Effector memory CD4-positive, alpha-beta T cell (primary cell): ENCODE results near the gene TNNT2.

ENCODE experiments used
- DNase-seq, 3 donors: peaks; one replicate each; pipeline ENCODE4 v3.0.0-alpha.2; 2020
- H3K27ac ChIP-seq: 2 replicates; pipeline ENCODE4 v1.7.0; 2013; ENCODE audit warnings: mild to moderate bottlenecking, low read length, moderate library complexity; ENCODE audit not compliant: insufficient read depth, poor library complexity, severe bottlenecking
- H3K27me3 ChIP-seq: replicated peaks from 2 replicates; pipeline ENCODE4 v1.7.0; 2013; ENCODE audit warnings: mild to moderate bottlenecking, low read length; ENCODE audit not compliant: insufficient read depth, control insufficient read depth, poor library complexity, severe bottlenecking
- H3K36me3 ChIP-seq: 2 replicates; pipeline ENCODE4 v1.7.0; 2013; ENCODE audit warnings: mild to moderate bottlenecking, low read length, moderate library complexity; ENCODE audit not compliant: control insufficient read depth, insufficient read depth
- H3K4me1 ChIP-seq: 2 replicates; pipeline ENCODE4 v1.7.0; 2013; ENCODE audit warnings: low read length, mild to moderate bottlenecking; ENCODE audit not compliant: control insufficient read depth, insufficient read depth, poor library complexity, severe bottlenecking
- H3K4me3 ChIP-seq: 2 replicates; pipeline ENCODE4 v1.7.0; 2013; ENCODE audit warnings: low read length, low read depth, mild to moderate bottlenecking; ENCODE audit not compliant: insufficient read depth, poor library complexity, severe bottlenecking
- H3K9me3 ChIP-seq: 2 replicates; pipeline ENCODE4 v1.7.0; 2013; ENCODE audit warnings: mild to moderate bottlenecking, low read length, moderate library complexity; ENCODE audit not compliant: control insufficient read depth

The TNNT2 gene

DNA sequence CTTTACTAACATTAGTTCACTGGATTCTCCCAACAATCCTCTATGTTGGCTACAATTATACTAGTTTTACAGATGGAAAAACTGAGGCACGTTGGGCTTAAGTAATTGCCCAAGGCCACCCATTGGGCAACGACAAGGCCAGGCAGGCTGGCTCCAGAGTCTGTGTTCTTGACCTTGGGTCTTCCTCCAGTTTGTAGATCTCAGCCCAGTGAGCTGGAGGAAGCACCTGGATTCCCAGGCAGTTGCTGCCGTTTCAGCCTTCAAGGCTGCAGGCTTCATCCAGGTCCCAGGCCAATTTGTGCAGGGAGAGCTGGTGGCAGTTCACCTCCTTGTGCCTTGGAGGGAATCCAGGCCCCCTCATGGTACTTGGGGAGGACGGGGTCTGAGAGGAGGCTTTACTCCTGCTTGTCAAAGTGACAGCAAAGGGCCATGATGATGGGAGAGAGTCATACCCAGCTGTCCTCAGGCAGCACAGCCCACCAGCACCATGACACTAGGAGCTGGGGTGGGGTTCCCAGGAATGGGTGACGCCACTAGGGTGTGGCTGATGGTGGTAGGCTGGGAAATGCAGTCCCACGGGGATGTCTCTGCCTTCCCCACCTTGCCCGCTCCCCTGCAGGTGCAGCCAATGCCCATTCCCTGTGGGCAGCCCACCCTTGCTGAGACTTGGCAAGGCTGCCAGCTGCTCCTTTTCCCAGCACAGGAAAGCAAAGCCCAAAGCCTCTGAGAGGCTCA lies 67.1 kb downstream of the TNNT2 start:
- no peaks in the 10 kb centered on the region for H3K9me3 ChIP-seq
- no peak overlapping the region for H3K27ac ChIP-seq
- no peaks in the 10 kb centered on the region for H3K27me3 ChIP-seq
- H3K4me3 ChIP-seq: no peak overlapping the region
- DNase-seq: no peak
- no peaks in the 10 kb centered on the region for H3K36me3 ChIP-seq
- no peaks in the 10 kb centered on the region for H3K4me1 ChIP-seq

DNA sequence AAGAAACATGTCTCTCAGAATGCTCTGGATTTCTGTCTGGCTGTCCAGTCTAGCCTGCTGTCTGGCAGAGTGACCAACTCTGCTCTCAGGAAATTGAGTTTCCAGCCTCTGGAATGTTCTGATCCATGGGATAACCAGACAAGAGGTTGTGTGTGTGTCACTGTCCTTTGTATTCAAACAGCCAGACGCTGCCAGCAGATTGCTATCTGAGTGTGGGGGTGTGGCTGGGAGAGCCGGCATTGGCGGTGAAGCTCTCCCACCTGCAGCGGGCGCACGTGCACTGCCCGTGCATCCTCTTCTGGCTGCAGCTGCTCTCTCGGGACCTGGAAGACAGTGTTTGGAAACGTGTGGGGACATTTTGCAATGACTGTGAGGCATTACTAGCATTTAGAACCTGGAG lies 68.1 kb downstream of the TNNT2 start:
- H3K27ac ChIP-seq: no peak overlapping the region
- no peak overlapping the region for H3K4me3 ChIP-seq
- no peaks in the 10 kb centered on the region for H3K27me3 ChIP-seq
- no peak for DNase-seq
- no peaks in the 10 kb centered on the region for H3K4me1 ChIP-seq
- H3K9me3 ChIP-seq: no peaks in the 10 kb centered on the region
- no peaks in the 10 kb centered on the region for H3K36me3 ChIP-seq
